M059J (cell line): ENCODE results near the gene FSD2. TPM values are rescaled to one million over a fixed set of nuclear protein-coding genes. Genes with fewer than 3 reads are reported as not detected.
"Not testable (repeated sequence)": the region's sequence is repeated elsewhere in the genome, so short reads cannot be mapped to it uniquely, and the experiment has no call there.

Source experiments
- DNase-seq: peaks from one replicate; pipeline ENCODE4 v3.0.0-alpha.2; 2012; ENCODE audit warnings: low read depth
- total RNA-seq: library from RNA; depleted of rRNA; stranded (reverse); fragments of >200 nt; shearing (Covaris generic); gene quantifications from 2 replicates; pipeline ENCODE4 v1.2.3, GENCODE V29; 2014

FSD2 gene
- total RNA-seq, 1 experiment from 2014 or later, result not detected

GRCh38 chr15:82830427-82831173, 24.7 kb upstream of the FSD2 start:
- DNase-seq, result no peak

GRCh38 chr15:82829234-82829633, 23.4 kb upstream of the FSD2 start:
- DNase-seq, result no peak

- no peak for DNase-seq
Observed at GRCh38 chr15:82828075-82828474, 22.2 kb upstream of the FSD2 start.

GRCh38 chr15:82823049-82823448, 17.2 kb upstream of the FSD2 start:
- DNase-seq, result no peak

DNA sequence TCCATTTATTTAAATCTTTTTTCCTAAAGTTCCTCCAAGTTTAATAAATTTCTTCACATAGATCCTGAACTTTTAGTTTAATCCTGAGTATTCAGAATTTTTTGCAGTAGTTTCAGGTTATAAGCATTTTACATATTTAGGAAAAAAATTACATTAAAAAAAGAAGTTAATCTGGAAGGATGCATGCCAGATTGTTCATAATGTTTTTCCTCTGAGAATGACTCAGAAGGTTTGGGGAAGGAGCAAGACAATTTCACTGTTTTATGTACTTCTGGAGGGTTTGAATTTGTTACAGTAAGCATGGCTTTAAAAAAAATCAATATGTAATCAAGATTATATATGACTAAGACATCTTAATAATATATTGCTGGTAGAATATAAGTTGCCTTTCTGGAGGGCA, 16.0 kb upstream of the FSD2 start:
- not testable (repeated sequence) for DNase-seq

DNA sequence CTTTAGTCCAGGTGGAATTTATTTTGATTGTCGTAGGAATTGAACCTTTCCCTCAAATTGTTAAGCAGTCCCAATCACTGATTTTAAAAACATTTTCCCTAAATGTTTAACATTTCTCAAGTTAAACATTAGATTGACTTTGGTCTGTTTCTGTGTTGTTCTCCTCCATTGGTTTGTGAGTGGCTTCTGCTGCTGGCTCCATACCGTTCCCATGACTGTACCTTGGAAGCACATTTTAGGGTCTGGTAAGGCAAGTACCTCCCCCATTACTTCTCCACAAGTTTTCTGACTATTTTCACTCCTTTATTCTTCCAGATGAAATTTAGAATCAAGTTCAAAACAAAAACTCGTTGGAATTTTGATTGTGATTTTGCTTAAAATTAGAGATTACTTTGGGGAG, 15.5 kb upstream of the FSD2 start:
- DNase-seq, result not testable (repeated sequence)

DNA sequence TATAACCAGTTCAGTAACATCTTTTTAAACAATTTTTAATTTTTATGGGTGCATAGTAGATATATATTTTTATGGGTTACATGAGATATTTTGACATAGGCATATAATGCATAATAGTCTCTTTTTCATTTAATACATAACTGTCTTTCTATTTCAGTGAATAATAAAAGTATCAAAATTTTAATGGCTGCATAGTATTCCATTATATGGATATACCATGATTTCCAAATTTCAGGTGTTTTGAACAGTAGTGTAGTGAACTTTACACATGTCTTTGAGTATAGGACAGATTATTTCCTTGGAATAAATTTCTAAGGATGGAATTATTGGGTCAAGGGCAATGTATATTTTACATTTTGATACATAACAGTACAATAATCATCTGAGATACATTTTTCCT, 14.3 kb upstream of the FSD2 start:
- DNase-seq, result no peak

DNA sequence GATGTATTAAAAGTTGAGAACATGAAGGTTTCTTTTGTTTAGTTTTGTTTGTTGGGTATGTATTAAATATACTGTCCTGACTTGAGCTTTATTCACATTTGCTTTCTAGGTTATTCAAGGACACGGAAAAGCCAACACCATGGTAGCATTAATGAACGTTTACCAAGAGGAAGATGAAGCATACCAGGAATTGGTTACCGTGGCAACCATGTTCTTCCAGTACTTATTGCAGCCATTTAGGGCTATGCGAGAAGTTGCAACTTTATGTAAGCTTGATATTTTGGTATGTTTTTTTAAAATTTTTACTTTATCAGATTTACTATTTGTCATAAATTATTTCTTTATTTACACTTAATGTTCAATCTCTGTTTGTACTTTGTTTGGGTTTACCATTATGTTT, 7.1 kb upstream of the FSD2 start:
- no peak for DNase-seq

GRCh38 chr15:82810890-82811426, 5.1 kb upstream of the FSD2 start:
- peak; percentile 15 for DNase-seq

- DNase-seq, result peak; percentile 57
Observed at GRCh38 chr15:82810061-82810889, 4.4 kb upstream of the FSD2 start.

- DNase-seq, result peak; percentile 99
Observed at GRCh38 chr15:82809308-82810060, 3.6 kb upstream of the FSD2 start, which contains the start of gene WHAMM. Gene WHAMM (plus strand): TSS chr15:82809628. CDS start chr15:82809727, 99 bp downstream.

- DNase-seq, result no peak
Observed at GRCh38 chr15:82808634-82809041, 2.8 kb upstream of the FSD2 start.

DNA sequence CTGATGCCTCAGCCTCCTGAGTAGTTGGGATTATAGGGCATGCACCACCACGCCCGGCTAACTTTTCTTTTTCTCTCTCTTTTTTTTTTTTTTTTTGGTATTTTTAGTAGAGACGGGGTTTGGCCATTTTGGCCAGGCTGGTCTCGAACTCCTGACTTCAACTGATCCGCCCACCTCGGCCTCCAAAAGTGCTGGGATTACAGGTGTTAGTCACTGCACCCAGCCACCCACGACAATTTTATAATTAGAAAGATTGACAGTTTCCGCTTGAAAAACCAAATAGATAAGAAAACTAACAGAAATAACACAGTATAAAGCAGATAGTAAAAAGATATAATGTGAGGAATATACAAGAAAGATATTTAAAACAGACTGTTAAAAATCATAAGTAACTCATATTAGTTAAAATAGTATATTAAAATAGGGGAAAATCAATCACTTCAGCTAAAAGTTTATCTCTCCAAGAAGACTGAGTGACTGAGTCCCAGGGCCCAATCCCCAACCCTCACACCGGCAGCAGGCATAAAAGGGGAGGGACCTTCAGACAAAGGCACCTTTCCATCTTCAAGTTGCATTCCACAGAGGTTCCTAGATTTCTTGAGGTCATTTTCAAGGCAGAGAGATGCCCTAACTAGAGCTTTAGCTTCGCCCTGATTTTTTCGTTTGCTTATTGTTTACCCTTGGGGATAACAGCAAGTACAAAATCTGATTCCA, 2.2 kb upstream of the FSD2 start:
- no peak for DNase-seq

DNA sequence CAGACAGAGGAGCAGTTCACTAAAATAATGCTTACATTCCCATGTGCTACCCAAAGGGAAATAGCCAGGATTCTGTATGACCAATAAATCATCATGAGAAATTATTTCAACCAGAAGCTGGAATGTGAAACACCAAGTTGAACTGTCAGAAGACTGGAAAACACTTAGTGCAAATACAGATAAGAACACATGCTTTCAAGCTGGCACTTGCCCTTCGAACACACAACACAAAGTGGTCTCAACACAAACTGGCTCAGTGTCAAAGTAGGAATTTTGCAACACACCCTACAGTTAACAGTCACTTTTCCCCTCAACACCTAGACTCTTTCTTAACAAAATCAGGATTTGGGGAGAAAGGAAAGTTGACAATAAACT, 1.3 kb downstream of the FSD2 start:
- no peak for DNase-seq

- no peak for DNase-seq
Observed at GRCh38 chr15:82803793-82804574, 1.9 kb downstream of the FSD2 start.

- no peak for DNase-seq
Observed at GRCh38 chr15:82802497-82802896, 3.4 kb downstream of the FSD2 start.

- DNase-seq, result no peak
Observed at GRCh38 chr15:82799183-82799841, 6.6 kb downstream of the FSD2 start.

- DNase-seq, result no peak
Observed at GRCh38 chr15:82798531-82799166, 7.2 kb downstream of the FSD2 start.

GRCh38 chr15:82798104-82798503, 7.8 kb downstream of the FSD2 start:
- no peak for DNase-seq

DNA sequence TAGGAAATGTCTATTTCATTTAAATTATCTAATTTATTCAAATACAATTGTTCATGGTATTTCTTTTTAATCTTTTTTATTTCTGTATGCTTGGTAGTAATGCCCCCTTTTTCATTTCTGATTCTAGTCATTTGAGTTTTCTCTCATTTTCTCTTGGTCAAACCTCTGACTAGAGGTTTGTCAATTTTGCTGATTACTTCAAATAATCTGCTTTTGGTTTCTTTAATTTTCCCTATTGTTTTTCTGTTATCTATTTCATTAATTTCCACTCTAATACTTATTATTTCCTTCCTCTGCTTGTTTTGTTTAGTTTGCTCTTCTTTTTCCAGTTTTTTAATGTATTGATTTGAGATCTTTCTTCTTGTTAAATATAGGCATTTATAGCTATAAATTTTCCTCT, 12.1 kb downstream of the FSD2 start:
- DNase-seq, result no peak
